ENCODE data around the gene TSSC4. TPM values are rescaled to one million over a fixed set of nuclear protein-coding genes. Genes with fewer than 3 reads are reported as not detected.
"Not testable (repeated sequence)": the region's sequence is repeated elsewhere in the genome, so short reads cannot be mapped to it uniquely, and the experiment has no call there.

Gene TSSC4
- total RNA-seq, 4 donors from 2014 or later = 13.3 to 38.9 (median 36.0) TPM

DNA sequence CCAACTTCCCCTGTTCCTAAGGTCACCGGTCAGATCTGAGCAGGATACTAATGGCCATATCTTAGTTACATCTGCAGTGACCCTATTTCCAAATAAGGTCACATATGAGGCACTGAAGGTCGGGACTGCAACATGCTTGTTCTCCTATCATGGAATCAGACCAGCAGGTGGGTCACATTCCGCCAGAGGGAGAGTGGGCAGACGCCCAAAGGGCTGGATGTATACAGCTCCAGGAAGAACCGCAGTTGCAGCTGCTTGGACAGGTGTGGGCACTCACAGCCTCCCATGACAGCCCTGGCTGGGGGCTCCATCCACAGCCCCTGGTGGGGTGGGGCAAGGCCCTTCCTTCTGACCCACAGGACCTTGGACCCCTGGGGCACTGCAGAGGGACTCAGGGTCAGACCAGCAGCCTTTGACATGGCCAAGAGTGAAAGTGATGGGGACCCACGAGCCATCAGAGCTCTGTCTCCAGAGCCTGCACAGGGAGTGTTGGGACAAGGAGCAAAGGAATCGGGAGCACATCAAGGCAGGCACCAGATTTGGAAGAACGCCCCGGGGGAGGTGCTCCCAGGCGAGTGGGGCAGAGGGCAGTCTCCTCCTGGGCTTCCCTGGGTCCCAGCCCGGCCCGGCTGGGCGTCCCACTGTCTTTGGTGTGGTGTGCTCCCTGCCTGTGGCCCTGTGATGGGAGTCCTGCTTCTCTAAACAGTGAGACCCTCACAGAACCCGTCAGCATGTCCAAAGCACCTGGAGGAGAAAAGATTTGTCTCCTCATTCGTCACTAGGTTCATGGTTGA lies 36.8 kb upstream of the TSSC4 start:
- no peak overlapping the region for H3K27ac ChIP-seq
- H3K36me3 ChIP-seq = no peaks in the 10 kb centered on the region
- no peaks in the 10 kb centered on the region for H3K9me3 ChIP-seq
- H3K4me3 ChIP-seq = no peak overlapping the region
- H3K27me3 ChIP-seq = no peaks in the 10 kb centered on the region
- 80 to 82% methylated on average over 2 to 15 of the region's 15 CpGs for WGBS, 2 donors (ENCODE audit: low coverage in 1 of 2)
- DNase-seq = no peak
- peaks cover 0 to 4% (median 0%) of the 10 kb centered on the region in 4 donors for H3K4me1 ChIP-seq
- in situ Hi-C loops (cut with MboI; ENCODE audit: low pct_ligation_motif_present in 1 of 4, low pct_unique_long_range_greater_than_20kb in 1 of 4, low sequenced_read_pairs in 3 of 4) = no loop called here
- intact Hi-C loops (cut with DNase I; ENCODE audit: low total_unique reads) = no loop called here
- TF ChIP-seq CTCF (IDR thresholded peaks at IDR 0.05) = no peak
- TF ChIP-seq POLR2A (IDR thresholded peaks at IDR 0.05) = no peak
- no peak for TF ChIP-seq EP300 (IDR thresholded peaks at IDR 0.05; ENCODE audit: low read depth)
- no peak for TF ChIP-seq POLR2AphosphoS5 (IDR thresholded peaks at IDR 0.05)

DNA sequence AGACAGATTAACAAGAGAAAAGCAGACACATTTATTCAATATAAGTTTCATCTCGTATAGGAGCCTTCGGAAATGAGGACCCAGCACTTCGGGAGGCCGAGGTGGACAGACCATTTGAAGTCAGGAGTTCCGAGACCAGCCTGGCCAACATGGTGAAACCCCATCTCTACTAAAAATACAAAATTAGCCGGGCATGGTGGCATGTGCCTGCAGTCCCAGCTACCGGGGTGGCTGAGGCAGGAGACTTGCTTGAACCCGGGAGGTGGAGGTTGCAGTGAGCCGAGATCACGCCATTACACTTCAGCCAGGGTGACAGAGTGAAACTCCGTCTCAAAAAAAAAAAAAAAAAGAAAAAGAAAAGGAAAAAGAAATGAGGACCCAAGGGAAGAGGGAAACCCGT lies 36.2 kb upstream of the TSSC4 start:
- H3K4me1 ChIP-seq; H3K9me3 ChIP-seq; in situ Hi-C loops (cut with MboI; ENCODE audit: low pct_ligation_motif_present in 1 of 4, low pct_unique_long_range_greater_than_20kb in 1 of 4, low sequenced_read_pairs in 3 of 4); H3K4me3 ChIP-seq; DNase-seq; H3K36me3 ChIP-seq; intact Hi-C loops (cut with DNase I; ENCODE audit: low total_unique reads); H3K27me3 ChIP-seq; H3K27ac ChIP-seq: not testable (repeated sequence)
- WGBS, 2 donors (ENCODE audit: low coverage in 1 of 2) = 91% methylated on average over 9 to 12 of the region's 12 CpGs

- 77% methylated on average over 15 of the region's 16 CpGs; no CpG with 5 or more reads in 1 of the 2 donors for WGBS, 2 donors (ENCODE audit: low coverage in 1 of 2)
- Histone ChIP-seq H3K36me3 (no peaks in the 10 kb centered on the region), H3K4me3 (no peak overlapping the region), H3K9me3 (no peaks in the 10 kb centered on the region), H3K4me1 (peaks cover 0 to 4% (median 0%) of the 10 kb centered on the region in 4 donors), H3K27ac (no peak overlapping the region), H3K27me3 (no peaks in the 10 kb centered on the region)
- TF ChIP-seq POLR2AphosphoS5 (IDR thresholded peaks at IDR 0.05) (no peak), EP300 (IDR thresholded peaks at IDR 0.05; ENCODE audit: low read depth) (no peak), POLR2A (IDR thresholded peaks at IDR 0.05) (no peak)
- no peak for DNase-seq
- intact Hi-C loops (cut with DNase I; ENCODE audit: low total_unique reads) (no loop called here), in situ Hi-C loops (cut with MboI; ENCODE audit: low pct_ligation_motif_present in 1 of 4, low pct_unique_long_range_greater_than_20kb in 1 of 4, low sequenced_read_pairs in 3 of 4) (no loop called here)
These were observed 34.9 kb upstream of the TSSC4 start for GRCh38 chr11:2365571-2366210.

- no peak for DNase-seq
- in situ Hi-C loops (cut with MboI; ENCODE audit: low pct_ligation_motif_present in 1 of 4, low pct_unique_long_range_greater_than_20kb in 1 of 4, low sequenced_read_pairs in 3 of 4) = no loop called here
These were observed 34.3 kb upstream of the TSSC4 start for GRCh38 chr11:2366276-2366675.

More at GRCh38 chr11:2366276-2366675, 34.3 kb upstream of the TSSC4 start:
- Histone ChIP-seq H3K9me3 (no peaks in the 10 kb centered on the region), H3K4me1 (peaks cover 0 to 4% (median 0%) of the 10 kb centered on the region in 4 donors), H3K27ac (no peak overlapping the region), H3K36me3 (no peaks in the 10 kb centered on the region), H3K27me3 (no peaks in the 10 kb centered on the region), H3K4me3 (no peak overlapping the region)
- WGBS, 2 donors (ENCODE audit: low coverage in 1 of 2) = 50% methylated on average over 11 of the region's 11 CpGs; no CpG with 5 or more reads in 1 of the 2 donors
- TF ChIP-seq CTCF (IDR thresholded peaks at IDR 0.05) (no peak), POLR2AphosphoS5 (IDR thresholded peaks at IDR 0.05) (no peak), EP300 (IDR thresholded peaks at IDR 0.05; ENCODE audit: low read depth) (no peak), POLR2A (IDR thresholded peaks at IDR 0.05) (no peak)
- intact Hi-C loops (cut with DNase I; ENCODE audit: low total_unique reads) = no loop called here
